Lower leg skin (tissue), 3 donors: ENCODE results near the gene ZNF329.

ENCODE experiments used
- POLR2A ChIP-seq, 2 donors: fragments of 450-650 bp; IDR thresholded peaks; one replicate each; pipeline ENCODE4 v1.6.1; 2016 to 2017; ENCODE audit warnings: antibody characterized with exemption in 2 of 2, mild to moderate bottlenecking in 1 of 2, moderate library complexity in 1 of 2
- TF ChIP-seq, protein P1 (sequence below), 3 donors: fragments of 450-650 bp; IDR thresholded peaks; one replicate each; pipeline ENCODE4 v1.5.1; 2016; ENCODE audit warnings: antibody characterized with exemption in 3 of 3, mild to moderate bottlenecking in 3 of 3, moderate library complexity in 2 of 3

- TF ChIP-seq, protein P1, sequence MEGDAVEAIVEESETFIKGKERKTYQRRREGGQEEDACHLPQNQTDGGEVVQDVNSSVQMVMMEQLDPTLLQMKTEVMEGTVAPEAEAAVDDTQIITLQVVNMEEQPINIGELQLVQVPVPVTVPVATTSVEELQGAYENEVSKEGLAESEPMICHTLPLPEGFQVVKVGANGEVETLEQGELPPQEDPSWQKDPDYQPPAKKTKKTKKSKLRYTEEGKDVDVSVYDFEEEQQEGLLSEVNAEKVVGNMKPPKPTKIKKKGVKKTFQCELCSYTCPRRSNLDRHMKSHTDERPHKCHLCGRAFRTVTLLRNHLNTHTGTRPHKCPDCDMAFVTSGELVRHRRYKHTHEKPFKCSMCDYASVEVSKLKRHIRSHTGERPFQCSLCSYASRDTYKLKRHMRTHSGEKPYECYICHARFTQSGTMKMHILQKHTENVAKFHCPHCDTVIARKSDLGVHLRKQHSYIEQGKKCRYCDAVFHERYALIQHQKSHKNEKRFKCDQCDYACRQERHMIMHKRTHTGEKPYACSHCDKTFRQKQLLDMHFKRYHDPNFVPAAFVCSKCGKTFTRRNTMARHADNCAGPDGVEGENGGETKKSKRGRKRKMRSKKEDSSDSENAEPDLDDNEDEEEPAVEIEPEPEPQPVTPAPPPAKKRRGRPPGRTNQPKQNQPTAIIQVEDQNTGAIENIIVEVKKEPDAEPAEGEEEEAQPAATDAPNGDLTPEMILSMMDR (IDR thresholded peaks at IDR 0.05): no peak
- TF ChIP-seq POLR2A (IDR thresholded peaks at IDR 0.05): no peak
Observed at GRCh38 chr19:58089846-58090245, 60.7 kb downstream of the ZNF329 start.
